HG02571 (cell line): ENCODE measurements around the gene TTC39C.
A peak's percentile ranks its signal among the peaks of the same experiment; 100 is the strongest.
"Not testable (repeated sequence)": the region's sequence is repeated elsewhere in the genome, so short reads cannot be mapped to it uniquely, and the experiment has no call there.

ENCODE experiments used
- ATAC-seq: cut with Tn5 transposase; IDR thresholded peaks from one replicate; pipeline ENCODE4 v1.9.1; 2021; ENCODE audit warnings: mild to moderate bottlenecking, moderate library complexity; ENCODE audit not compliant: unreplicated experiment

TTC39C gene

DNA sequence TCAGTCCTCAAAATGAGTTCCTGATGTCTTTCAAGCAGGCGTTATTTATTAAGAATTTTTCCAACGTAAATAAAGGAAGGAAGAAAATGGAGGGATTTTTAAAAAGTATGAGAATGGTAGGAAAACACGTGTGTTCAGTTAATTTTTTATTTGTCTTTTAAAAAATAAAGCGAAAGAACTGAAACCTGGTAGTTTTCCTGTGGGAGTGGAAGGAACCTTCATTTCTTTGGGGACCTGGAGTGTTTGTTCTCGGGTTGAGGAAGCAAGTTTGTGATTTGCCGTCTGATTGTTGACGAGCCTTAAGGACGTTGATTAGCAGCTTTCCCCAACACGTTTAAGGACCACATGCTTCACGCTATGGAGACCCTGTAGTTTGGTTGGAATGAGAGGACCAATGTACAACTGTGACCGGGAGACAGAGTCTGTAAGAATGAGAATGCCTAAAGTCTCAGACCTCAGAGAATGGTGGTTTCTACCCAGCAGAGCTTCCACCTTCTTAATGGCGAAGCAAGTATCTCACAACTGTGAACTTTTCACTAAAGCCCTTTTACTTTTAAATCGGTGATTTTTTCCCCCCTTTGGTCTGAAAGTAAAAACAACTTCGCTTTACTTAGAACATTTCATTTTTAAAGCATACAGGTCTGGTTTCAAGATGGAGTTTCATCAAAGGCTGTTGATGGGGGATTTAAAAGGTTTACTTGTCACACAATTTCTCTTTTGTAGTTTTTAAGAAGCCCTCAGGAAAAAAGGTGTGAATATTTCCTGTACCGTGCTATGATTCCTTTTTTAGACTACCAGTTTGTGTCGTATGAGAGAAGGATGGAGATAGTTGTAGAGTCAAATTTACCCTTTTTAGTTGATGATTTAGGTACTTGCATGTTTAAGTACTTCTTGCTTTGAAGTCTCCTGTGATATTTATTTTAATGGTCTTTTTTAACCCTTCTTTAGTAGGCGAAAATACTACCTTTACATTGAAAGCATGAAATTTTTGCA lies 1.4 kb downstream of the TTC39C start:
- ATAC-seq = no peak

DNA sequence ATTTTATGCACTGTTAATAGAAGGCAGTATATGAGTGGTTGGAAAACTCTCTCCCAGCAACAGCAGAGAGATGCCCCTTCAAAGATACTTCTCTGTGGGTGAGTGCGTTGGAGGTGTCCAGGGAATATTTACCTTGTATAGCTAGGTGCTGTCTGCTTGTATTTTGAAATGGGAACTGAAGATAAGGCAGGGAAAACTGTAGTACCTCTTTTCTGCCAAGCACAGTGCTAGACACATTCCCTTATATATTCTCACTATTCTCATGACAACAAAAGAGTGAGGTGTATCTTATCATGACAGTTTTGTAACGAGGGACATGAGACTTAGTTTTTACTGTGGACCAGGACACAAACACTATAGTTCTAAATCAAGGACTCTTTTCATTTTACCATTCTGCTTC lies 2.1 kb downstream of the TTC39C start:
- no peak for ATAC-seq

DNA sequence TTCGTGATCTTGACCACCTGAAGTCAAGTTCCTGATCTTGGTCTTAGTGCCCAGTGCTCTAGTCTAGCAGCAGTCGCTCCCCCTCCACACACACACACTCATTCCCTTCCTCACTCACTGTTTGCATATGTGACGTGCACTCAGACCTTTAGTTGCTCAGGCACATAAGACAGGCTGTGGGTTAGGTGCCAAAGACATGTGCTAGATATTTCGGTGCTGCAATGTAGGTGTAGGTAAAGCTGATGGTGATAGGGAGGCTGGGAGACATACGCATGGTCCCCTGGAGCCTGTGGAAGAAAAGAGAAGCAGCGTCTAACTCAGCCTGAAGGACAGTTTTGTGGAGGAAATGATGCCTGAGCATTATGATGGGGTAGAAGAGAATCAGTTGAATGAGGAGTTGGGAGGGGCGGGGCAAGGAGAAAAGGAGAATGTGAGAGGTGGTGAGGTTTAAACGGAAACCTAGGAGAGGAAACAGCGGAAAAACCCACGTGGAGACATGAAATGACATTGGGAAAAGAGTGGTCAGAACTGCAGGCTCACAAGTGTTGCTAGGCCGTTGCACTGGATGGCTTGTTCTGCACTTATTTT lies 3.8 kb downstream of the TTC39C start:
- ATAC-seq = no peak

DNA sequence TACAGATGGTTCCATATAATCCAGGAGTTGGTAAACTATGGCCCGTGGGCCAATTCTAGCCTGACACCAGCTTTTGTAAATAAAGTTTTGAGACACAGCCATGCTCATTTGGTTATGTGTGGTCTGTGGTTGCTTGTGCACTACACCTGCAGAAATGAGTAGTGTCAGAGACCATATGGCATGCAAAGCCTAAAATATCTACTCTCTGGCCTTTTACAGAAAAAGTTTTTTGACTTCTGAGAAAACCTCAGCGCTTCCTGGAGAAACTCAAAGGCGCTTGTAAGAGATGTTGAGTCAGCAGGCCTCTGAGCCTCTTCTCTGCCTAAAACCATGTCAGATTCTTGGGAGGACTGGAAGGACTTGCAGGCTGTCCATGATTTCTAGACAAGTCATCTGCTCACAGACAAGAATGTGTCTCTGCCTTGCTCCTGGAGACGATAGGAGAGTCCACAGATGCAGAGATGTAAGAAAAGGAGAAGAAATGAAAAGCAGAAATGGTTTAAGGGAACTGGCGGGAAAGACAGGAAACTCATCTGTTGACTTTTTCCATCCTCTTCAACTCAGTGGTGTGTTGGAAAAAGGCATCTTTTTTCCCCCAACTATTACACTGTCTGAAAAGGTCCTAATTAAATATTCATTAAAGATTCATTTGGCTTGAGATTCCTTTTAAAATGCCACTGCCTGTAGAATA lies 5.2 kb downstream of the TTC39C start:
- peak; percentile 89 for ATAC-seq

DNA sequence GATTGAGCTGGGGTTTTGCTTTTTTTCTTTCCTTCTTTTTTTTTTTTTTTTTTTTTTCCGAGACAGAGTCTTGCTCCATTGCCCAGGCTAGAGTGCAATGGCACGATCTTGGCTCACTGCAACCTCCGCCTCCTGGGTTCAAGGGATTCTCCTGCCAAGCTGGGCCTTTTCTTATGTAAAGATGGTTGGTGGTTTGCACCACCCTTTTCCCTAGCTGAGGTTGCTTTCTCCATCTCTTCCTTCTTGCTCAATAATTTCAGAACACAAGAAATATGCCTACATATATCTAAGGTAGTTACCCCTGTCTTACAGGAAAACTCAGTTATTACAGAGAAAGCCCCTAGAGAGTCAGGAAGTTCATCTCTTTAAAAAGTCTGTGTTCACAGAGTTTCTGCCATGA lies 7.0 kb downstream of the TTC39C start:
- ATAC-seq = no peak

DNA sequence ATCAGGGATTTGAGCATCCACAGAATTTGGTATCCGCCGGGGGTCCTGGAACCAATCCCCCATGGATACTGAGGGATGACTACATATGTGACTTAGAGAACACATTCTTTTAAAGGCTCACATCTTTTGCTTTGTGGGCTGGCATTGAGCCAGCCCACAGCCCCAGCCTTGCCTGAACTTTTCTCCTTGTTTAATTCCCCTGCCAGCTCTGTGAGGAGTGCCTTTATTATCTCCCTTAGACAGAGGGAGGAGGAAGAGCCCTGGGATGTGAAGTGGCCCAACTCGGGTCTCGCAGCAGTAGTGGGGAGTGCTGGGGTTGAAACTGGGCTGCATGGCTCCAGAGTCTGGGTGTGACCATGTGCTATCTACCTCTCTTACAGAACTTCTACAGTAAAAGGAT lies 7.6 kb downstream of the TTC39C start:
- no peak for ATAC-seq

DNA sequence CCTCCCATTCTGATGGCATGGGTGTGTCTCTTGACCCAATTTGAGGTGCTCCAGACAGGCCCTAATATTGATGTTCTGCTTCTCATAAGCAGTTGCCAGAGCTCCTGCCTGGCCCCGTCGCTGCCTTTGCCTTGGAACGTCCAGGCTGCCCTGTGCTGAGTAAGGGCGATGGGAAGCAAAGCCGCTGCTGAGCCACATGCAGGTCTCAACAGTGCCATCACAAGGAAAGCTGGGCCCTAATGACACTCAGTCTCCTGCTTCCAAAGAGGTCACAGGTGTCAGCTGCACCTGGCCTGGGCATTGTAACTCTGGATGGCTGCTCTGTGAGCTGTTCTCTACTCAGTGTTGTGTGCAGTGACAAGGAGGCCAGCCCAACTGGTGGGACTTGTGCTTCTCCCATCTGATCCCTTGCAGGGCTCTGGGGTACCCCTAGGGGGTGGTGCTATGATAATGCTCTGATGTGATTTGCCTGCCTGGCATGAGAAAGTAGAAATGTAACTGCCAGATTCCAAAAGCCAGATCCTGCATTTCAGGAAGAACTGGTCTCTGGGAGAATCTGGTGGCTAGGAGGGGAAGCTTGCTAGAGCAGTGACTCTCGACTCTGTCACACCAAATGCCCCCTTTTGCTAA lies 8.7 kb downstream of the TTC39C start:
- ATAC-seq = no peak

DNA sequence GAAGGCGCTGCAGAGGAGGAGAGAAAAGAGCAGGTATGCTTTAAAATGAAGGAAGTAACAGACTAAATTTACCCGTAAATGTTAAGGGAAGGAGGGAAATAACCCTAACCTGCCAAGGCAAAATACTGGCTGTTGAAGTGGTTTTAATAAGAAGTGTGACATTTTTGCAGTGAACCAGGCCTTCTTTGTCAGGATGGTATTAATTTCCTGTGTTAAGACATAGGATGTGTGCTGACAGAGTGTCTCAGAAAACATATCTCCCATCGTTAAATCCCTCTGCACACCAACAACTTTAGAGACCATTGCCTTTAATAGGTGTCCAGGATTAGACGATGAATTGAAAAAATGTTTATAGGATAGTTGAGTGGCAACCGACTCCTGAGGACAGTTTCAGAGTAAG lies 9.9 kb downstream of the TTC39C start:
- ATAC-seq = no peak

DNA sequence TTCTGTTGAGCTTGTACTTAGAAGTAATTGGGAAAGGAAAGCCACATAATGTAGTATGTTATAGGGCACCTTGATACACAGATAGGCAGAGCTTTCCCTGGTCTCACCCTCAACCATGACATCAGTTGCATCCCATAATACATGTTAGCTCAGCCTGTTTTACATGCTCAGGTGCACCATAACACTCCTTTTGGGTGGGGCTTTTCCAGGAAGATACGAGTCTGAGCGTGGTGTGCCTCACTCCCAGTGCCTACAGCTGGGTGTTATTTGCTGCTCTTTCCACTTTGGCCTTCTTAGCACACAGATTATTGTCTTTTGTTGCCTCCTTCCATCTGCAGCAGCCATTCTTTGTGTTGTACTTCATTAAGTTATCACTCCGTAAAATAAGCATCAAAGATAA lies 11.9 kb downstream of the TTC39C start:
- ATAC-seq = no peak

DNA sequence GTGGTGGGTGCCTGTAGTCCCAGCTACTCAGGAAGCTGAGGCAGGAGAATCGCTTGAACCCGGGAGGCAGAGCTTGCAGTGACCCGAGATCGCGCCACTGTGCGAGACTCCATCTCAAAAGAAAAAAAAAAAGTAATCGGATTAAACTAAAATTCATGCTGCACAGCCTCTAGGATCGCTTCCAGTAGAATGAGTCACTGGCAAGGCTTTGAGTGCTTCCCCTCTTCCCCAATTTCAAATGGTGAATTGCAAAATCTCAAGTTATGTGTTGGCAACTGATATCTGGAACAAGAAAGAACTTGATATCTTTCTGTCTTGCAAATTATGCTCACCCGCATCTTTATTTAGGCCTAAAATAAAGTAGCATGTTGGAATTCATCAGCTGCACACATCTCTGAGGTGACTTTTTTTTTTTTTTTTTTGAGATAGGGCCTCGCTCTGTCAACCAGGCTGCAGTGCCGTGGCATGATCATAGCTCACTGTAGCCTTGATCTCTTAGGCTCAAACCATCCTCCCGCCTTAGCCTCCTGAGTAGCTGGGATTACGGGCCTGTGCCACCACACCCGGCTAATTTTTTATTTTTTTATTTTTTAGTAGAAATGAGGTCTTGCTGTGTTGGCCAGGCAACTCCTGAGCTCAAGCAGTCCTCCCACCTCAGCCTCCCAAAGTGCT lies 12.7 kb downstream of the TTC39C start:
- no peak for ATAC-seq

DNA sequence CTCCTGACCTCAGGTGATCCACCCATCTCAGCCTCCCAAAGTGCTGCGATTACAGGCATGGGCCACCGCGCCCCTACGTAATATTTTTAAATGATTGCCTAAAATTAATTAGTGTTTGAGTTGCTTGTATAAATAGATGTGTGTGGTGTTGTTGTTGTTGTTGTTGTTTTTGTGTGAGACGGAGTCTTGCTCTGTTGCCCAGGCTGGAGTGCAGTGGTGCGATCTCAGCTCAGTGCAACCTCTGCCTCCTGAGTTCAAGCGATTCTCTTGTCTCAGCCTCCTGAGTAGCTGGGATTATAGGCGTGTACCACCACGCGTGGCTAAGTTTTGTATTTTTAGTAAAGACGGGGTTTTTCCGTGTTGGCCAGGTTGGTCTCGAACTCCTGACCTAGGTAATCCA lies 14.4 kb downstream of the TTC39C start:
- not testable (repeated sequence) for ATAC-seq

DNA sequence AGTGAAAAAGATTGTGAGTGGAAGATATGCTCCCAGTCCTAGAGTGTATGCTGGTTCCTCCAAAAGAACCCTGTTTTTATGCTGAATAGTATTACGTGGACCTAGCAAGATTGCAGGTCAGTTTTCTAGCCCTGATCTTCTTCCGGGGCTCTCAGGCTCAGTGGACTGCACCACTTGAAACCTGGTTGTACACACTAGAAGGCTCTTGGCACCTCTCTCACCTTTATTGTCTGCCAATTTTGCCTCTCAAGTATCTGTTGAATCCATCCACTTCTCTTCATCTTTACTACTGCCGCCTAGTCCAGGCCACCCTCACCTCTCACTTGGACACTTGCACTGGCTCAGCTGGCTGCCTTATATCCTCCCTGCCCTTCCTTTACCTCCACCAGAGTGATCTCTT lies 16.8 kb downstream of the TTC39C start:
- no peak for ATAC-seq

DNA sequence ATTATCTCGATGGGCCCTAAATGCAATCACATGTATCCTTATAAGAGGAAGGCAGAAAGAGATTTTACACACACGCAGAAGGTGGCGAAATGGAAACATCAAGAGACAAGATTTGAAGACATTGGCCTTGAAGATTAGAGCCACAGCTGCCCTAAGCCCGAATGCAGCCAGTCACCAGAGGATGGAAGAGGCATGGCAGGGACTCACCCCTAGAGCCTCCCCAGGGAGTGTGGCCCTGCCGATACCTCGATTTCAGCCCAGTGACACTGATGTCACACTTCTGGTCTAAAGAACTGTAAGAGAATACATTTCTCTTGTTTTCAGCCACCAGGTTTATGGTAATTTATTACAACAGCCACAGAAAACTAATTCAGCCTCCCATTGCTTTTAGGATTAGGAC lies 17.4 kb downstream of the TTC39C start:
- peak; percentile 86 for ATAC-seq

DNA sequence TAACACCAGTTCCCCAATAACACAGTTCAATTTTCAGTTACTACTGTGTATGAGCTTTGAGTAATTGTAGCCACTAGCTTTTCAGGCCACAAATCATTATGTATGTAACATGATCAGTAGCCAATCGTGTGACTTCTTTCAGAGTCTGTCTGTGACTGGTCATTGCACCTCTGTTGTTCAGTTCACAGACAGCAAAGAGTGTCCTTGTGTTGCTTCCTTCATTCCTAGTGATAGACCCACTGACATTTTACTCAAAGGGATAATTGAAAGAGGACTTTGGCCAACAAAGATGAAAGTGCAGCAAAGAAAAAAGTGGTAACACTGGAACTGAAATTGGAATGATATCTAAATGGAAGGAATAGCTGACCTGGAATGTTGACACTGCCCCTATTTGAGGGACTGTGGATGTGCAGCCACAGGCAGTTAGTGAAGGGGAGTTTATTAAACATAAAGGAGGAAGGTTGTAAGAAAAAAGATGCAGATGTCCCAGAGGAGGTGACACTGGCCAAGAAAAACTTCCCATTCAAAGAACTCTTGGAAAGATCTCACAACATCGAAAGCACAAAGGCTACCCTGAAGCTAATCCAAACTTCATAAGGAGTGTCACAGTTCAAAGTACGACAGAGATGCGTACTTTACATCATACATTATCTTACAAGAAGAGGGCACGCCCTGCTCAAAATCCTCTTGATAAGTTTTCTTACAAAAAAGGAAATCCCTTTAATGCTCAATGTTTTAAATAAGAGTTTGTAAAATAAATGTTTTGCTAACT lies 19.3 kb downstream of the TTC39C start:
- no peak for ATAC-seq

DNA sequence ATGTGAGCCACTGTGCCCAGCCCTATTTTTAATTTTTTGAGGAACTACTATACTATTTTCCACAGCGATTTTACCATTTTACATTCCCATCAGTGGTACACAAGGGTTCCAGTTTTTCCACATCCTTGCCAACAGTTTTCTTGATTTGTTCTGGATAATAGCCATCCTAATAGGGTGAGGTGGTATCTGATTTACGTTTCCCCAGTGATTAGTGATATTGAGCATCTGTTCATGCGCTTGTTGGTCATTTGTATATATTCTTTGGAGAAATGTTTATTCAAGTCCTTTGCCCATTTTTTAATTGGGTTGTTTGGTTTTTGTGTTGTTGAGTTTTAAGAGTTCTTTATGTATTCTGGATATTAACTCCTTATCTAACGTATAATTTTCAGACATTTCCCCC lies 20.8 kb downstream of the TTC39C start:
- no peak for ATAC-seq

DNA sequence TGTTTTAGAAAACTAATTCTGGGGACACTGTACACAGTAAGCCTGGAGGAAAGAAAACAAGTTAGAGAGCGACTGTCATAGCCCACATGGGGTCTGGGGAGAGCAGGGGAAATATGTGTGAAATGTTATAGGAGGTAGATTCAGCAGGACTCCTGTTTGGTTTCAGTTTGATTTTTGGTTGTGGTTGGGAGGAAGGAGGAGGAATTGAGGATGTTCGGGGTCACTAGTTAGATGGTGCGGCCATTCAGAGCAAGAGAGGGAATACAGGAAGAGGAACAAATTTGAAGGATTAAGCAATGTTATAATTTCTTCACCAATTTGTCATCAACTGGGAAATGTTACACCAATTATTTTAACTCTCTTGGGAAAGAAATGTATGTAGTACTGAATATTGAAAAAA lies 25.1 kb downstream of the TTC39C start:
- no peak for ATAC-seq

DNA sequence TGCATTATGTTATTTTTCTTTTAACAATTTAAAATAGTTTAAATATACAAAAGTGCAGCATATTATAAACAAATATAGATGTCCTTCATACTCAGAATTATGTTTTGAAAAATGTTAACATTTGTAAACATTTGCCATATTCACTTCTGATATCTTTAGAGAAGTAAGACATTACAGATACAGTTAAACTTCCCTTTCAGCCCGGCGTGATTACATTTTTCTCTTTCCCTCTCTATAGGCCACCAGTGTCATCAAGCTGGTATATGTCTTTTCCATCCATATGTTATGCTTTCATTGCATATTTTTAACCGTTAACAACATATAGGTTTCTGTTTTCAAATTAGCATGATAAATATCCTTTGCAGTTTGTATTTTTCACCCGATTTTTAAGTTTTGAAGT lies 27.1 kb downstream of the TTC39C start:
- no peak for ATAC-seq

DNA sequence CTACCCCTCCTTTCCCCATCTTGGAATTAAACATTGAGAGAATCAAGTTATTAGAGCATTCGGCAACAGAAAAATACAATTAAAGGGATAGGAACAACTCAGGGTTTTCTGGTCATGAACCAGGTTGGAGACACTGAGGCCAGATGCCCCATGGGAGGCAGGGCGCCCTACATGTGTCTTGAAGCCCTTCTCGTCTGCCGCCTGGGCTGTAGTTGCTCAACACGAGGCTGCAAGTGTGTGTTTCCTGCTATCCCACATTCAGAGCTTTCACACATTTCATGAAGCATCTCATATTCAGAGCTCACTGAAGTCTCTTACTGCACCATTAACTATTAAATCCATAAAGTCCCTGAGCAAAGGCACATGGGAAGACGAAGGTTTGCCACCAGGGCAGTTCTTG lies 28.8 kb downstream of the TTC39C start:
- ATAC-seq = no peak

DNA sequence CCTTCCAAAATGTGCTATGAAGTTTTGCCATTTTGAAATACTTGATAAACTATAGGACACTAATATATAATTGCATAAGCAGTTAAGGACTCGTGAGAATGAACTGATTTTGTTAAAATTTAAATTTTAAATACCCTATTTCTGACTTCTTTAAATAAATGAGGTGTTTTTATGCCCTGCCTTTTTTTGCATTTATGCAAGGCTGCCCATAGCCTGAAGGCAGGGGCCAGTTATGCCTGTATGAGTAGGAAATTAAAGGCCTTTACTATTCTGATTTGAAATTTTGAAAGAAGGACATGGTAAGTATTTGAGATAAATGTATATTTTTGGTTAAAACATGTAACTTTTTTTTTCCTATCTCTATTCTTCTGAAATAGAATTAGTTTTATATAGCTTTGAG lies 33.7 kb downstream of the TTC39C start:
- ATAC-seq = no peak

DNA sequence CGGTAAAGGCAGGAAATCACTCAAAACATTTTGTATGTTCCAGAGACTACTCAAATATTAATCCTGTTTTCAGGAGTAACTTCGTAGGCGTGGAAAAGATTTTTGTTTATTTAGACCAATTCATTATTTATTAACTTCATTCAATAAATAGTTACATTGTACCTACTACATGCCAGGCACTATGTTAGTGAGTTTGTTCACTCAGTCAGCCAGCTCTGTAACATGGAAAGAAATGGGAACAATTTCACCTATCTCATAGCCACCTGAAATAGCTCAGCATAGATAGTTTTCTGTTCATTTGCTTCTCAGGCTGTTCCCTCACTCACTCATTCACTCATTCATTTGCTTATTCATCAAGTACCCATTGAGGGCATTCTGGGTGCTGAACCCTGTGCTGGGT lies 34.6 kb downstream of the TTC39C start:
- no peak for ATAC-seq
